ENCODE measurements around the gene SYNJ1. TPM values are rescaled to one million over a fixed set of nuclear protein-coding genes. Genes with fewer than 3 reads are reported as not detected.
A peak's percentile ranks its signal among the peaks of the same experiment; 100 is the strongest.

Gene SYNJ1
- total and polyA plus RNA-seq, 2 of the 13 experiments (the other 11 are each of a cell fraction or from before 2014, with no cell fraction given): 2.0 to 2.7 TPM

DNA sequence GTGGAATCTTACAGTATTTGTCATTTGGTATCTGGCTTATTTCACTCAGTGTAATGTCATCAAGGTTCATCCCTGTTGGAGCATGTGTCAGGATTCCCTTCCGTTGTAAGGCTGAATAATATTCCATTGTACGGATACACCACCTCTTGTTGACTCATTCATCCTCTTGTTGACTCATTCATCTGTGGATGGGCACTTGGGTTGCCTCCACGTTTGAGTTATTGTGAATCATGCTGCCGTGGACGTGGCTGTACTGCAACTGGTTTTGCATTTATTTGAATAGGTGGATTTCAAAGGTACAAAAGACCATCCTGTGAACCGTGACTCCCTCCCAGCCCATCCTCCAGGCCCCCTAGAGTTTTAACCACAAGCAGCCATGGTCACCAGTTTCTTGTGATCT lies 130.6 kb downstream of the SYNJ1 start (continued):
- TF ChIP-seq SAP130 (CRISPR knock-in tag; IDR thresholded peaks at IDR 0.05; ENCODE audit: low read depth) (peak; percentile 85), TEAD3 (CRISPR knock-in tag; optimal IDR thresholded peaks at IDR 0.05; ENCODE audit: borderline replicate concordance) (peak; percentile 48), ZBTB7A (CRISPR knock-in tag; IDR thresholded peaks at IDR 0.05) (no peak), MXD4 (CRISPR knock-in tag; IDR thresholded peaks at IDR 0.05) (no peak), BCL6 (CRISPR knock-in tag; IDR thresholded peaks at IDR 0.05) (peak; percentile 45), JUND (CRISPR knock-in tag; IDR thresholded peaks at IDR 0.05) (peak; percentile 85), ETV6 (CRISPR knock-in tag; conservative IDR thresholded peaks at IDR 0.05) (no peak), NCOA1 (CRISPR knock-in tag; IDR thresholded peaks at IDR 0.05) (no peak), SP5 (CRISPR knock-in tag; IDR thresholded peaks at IDR 0.05; ENCODE audit: borderline replicate concordance, low read depth) (peak; percentile 24; the same call in 1 of the 2 replicates), FOXO1 (CRISPR knock-in tag; IDR thresholded peaks at IDR 0.05) (peak; percentile 69; the same call in 1 of the 2 replicates), NCOA2 (CRISPR knock-in tag; IDR thresholded peaks at IDR 0.05) (peak; percentile 28; the same call in 1 of the 2 replicates), KLF9 (CRISPR knock-in tag; IDR thresholded peaks at IDR 0.05; ENCODE audit: low read depth) (no peak), KDM1A (CRISPR knock-in tag; IDR thresholded peaks at IDR 0.05) (peak; percentile 60; the same call in 1 of the 2 replicates), ZNF253 (CRISPR knock-in tag; IDR thresholded peaks at IDR 0.05; ENCODE audit: borderline replicate concordance) (no peak), POLR2AphosphoS5 (IDR thresholded peaks at IDR 0.05; ENCODE audit: low read depth, low read length) (0 out of 2 replicates have a peak, but pooled peaks have one; percentile 2), ZNF34 (CRISPR knock-in tag; IDR thresholded peaks at IDR 0.05; ENCODE audit: borderline replicate concordance) (no peak), MEIS2 (CRISPR knock-in tag; IDR thresholded peaks at IDR 0.05) (0 out of 2 replicates have a peak, but pooled peaks have one; percentile 33), ZNF850 (CRISPR knock-in tag; conservative IDR thresholded peaks at IDR 0.05) (no peak), RELA (CRISPR knock-in tag; IDR thresholded peaks at IDR 0.05) (no peak), KDM2A (CRISPR knock-in tag; IDR thresholded peaks at IDR 0.05; ENCODE audit: borderline replicate concordance, low read depth) (no peak), AKAP8 (CRISPR knock-in tag; IDR thresholded peaks at IDR 0.05) (no peak), ZBTB42 (CRISPR knock-in tag; IDR thresholded peaks at IDR 0.05) (no peak), YEATS4 (CRISPR knock-in tag; IDR thresholded peaks at IDR 0.05; ENCODE audit: borderline replicate concordance) (0 out of 2 replicates have a peak, but pooled peaks have one; percentile 21)
- TF ChIP-seq, protein P1, sequence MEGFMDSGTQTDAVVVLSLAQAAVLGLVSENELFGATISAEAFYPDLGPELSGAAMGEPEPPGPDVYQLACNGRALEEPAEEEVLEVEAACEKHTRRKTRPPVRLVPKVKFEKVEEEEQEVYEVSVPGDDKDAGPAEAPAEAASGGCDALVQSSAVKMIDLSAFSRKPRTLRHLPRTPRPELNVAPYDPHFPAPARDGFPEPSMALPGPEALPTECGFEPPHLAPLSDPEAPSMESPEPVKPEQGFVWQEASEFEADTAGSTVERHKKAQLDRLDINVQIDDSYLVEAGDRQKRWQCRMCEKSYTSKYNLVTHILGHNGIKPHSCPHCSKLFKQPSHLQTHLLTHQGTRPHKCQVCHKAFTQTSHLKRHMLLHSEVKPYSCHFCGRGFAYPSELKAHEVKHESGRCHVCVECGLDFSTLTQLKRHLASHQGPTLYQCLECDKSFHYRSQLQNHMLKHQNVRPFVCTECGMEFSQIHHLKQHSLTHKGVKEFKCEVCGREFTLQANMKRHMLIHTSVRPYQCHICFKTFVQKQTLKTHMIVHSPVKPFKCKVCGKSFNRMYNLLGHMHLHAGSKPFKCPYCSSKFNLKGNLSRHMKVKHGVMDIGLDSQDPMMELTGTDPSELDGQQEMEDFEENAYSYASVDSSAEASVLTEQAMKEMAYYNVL (CRISPR knock-in tag; IDR thresholded peaks at IDR 0.05; ENCODE audit: borderline replicate concordance): 0 out of 2 replicates have a peak, but pooled peaks have one; percentile 30
- TF ChIP-seq, protein P2, sequence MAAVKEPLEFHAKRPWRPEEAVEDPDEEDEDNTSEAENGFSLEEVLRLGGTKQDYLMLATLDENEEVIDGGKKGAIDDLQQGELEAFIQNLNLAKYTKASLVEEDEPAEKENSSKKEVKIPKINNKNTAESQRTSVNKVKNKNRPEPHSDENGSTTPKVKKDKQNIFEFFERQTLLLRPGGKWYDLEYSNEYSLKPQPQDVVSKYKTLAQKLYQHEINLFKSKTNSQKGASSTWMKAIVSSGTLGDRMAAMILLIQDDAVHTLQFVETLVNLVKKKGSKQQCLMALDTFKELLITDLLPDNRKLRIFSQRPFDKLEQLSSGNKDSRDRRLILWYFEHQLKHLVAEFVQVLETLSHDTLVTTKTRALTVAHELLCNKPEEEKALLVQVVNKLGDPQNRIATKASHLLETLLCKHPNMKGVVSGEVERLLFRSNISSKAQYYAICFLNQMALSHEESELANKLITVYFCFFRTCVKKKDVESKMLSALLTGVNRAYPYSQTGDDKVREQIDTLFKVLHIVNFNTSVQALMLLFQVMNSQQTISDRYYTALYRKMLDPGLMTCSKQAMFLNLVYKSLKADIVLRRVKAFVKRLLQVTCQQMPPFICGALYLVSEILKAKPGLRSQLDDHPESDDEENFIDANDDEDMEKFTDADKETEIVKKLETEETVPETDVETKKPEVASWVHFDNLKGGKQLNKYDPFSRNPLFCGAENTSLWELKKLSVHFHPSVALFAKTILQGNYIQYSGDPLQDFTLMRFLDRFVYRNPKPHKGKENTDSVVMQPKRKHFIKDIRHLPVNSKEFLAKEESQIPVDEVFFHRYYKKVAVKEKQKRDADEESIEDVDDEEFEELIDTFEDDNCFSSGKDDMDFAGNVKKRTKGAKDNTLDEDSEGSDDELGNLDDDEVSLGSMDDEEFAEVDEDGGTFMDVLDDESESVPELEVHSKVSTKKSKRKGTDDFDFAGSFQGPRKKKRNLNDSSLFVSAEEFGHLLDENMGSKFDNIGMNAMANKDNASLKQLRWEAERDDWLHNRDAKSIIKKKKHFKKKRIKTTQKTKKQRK (IDR thresholded peaks at IDR 0.05; ENCODE audit: low read length): no peak
- TF ChIP-seq, protein P3, sequence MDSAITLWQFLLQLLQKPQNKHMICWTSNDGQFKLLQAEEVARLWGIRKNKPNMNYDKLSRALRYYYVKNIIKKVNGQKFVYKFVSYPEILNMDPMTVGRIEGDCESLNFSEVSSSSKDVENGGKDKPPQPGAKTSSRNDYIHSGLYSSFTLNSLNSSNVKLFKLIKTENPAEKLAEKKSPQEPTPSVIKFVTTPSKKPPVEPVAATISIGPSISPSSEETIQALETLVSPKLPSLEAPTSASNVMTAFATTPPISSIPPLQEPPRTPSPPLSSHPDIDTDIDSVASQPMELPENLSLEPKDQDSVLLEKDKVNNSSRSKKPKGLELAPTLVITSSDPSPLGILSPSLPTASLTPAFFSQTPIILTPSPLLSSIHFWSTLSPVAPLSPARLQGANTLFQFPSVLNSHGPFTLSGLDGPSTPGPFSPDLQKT (CRISPR knock-in tag; IDR thresholded peaks at IDR 0.05; ENCODE audit: borderline replicate concordance): no peak
- TF ChIP-seq, protein P4, sequence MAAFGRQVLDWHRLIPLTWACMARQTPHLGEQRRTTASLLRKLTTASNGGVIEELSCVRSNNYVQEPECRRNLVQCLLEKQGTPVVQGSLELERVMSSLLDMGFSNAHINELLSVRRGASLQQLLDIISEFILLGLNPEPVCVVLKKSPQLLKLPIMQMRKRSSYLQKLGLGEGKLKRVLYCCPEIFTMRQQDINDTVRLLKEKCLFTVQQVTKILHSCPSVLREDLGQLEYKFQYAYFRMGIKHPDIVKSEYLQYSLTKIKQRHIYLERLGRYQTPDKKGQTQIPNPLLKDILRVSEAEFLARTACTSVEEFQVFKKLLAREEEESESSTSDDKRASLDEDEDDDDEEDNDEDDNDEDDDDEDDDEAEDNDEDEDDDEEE (CRISPR knock-in tag; IDR thresholded peaks at IDR 0.05): no peak
